NB4 (cell line): ENCODE results near the gene FAM53A.

ENCODE experiments used
- DNase-seq: peaks from one replicate; pipeline ENCODE4 v3.0.0; 2010; ENCODE audit warnings: low read depth
- H3K4me3 ChIP-seq: one replicate; pipeline ENCODE4 v1.5.1; 2011; ENCODE audit warnings: mild to moderate bottlenecking, low read depth, low read length, moderate library complexity
- CTCF ChIP-seq: IDR thresholded peaks from one replicate; pipeline ENCODE4 v1.5.1; 2012; ENCODE audit warnings: low read depth, low read length
- MAX ChIP-seq: IDR thresholded peaks from 2 replicates; pipeline ENCODE4 v1.6.1; 2011; ENCODE audit warnings: low read depth, low read length
- MYC ChIP-seq: IDR thresholded peaks from 2 replicates; pipeline ENCODE4 v1.6.1; 2011; ENCODE audit warnings: low read depth, low read length
- POLR2A ChIP-seq: IDR thresholded peaks from 2 replicates; pipeline ENCODE4 v1.6.1; 2011; ENCODE audit warnings: mild to moderate bottlenecking; ENCODE audit not compliant: insufficient read length; ENCODE audit errors: extremely low read depth

The FAM53A gene

GRCh38 chr4:1604706-1605205 is 79.4 kb downstream of the FAM53A start:
- TF ChIP-seq CTCF (no peak), MAX (no peak), POLR2A (no peak), MYC (no peak)
- no peak overlapping the region for H3K4me3 ChIP-seq
- no peak for DNase-seq

GRCh38 chr4:1604181-1604705 is 79.9 kb downstream of the FAM53A start:
- DNase-seq, result no peak
- TF ChIP-seq MAX, result no peak
- no peak for TF ChIP-seq MYC
- TF ChIP-seq CTCF, result no peak
- TF ChIP-seq POLR2A, result no peak
- no peak overlapping the region for H3K4me3 ChIP-seq

- no peak for TF ChIP-seq MAX
- no peak for TF ChIP-seq CTCF
- TF ChIP-seq POLR2A, result no peak
- no peak for TF ChIP-seq MYC
- no peak overlapping the region for H3K4me3 ChIP-seq
- no peak for DNase-seq
Measured at GRCh38 chr4:1603413-1604135, 80.5 kb downstream of the FAM53A start.

- TF ChIP-seq MAX, result no peak
- no peak for TF ChIP-seq POLR2A
- TF ChIP-seq CTCF, result no peak
- no peak for TF ChIP-seq MYC
Measured at GRCh38 chr4:1602655-1603412, 81.3 kb downstream of the FAM53A start.

GRCh38 chr4:1601852-1602654 is 82.1 kb downstream of the FAM53A start:
- TF ChIP-seq CTCF (no peak), MAX (no peak), MYC (no peak), POLR2A (no peak)
- no peak for DNase-seq
- no peak overlapping the region for H3K4me3 ChIP-seq

More at GRCh38 chr4:1602655-1603412, 81.3 kb downstream of the FAM53A start:
- no peak overlapping the region for H3K4me3 ChIP-seq
- DNase-seq, result no peak
